HG03439 (cell line): ENCODE results near the gene ZNF189.

Source experiments
- ATAC-seq: cut with Tn5 transposase; IDR thresholded peaks from one replicate; pipeline ENCODE4 v1.9.1; 2021; ENCODE audit warnings: mild to moderate bottlenecking, moderate library complexity; ENCODE audit not compliant: unreplicated experiment

ZNF189 gene

DNA sequence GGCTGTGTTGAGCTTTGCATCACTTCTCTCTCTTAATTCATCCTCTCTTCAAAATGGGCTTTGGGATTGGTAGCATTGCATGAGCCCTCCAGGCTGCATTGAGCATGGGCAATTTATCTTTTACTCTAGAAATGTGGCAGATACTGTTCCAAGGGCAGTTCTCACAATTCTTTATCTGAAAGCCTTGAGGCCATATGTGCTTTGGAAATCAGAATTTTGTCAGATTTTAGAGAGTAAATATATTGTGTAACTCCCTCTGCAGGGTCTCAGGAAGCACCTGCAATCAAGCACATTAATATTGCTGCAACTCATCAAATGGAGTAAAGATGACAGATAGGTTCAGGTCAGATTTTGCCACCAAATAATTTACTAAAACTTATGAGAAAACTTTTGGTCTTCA, 19.3 kb downstream of the ZNF189 start:
- ATAC-seq, result no peak

DNA sequence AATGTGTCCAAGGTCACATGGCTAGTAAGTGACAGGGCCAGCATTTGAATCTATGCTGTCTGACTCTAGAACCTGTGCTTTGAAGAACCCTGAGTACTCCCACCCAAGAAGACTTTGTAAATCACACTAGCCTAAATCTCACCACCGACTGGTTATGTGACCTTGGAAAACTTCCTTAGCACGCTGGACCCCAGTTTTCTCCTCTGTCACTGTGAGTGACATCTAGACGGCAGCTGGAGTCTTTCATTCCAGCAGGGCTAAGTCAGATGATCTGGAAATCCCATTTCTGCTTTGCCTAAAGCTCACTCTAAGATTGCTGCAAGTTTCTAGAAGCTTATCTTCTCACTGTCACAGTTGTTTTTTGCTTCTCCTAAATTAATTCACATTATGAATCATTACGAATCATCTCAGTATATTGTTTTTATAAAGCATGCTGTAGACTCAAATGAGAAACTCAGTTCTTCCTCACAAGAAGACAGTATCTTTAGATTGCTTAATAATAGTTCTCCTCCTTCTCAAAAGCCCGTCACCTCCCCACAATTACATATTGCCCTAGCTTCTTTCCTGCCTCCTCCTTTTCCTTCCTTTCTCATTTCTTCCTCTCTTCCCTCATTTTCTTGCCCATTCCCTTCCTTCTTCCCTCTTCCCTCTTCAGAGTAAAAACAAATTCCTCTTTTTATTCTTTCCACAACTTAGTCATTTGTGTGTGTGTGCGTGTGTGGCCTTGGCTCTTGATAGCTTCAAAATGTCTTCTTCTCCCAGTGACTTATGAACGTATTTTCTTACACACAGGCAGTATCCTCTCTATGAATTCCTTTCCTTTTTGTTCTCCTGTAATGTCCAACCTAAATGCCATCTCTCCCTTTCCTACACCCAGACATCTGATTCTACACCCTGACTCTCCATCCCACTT, 20.1 kb downstream of the ZNF189 start:
- no peak for ATAC-seq

DNA sequence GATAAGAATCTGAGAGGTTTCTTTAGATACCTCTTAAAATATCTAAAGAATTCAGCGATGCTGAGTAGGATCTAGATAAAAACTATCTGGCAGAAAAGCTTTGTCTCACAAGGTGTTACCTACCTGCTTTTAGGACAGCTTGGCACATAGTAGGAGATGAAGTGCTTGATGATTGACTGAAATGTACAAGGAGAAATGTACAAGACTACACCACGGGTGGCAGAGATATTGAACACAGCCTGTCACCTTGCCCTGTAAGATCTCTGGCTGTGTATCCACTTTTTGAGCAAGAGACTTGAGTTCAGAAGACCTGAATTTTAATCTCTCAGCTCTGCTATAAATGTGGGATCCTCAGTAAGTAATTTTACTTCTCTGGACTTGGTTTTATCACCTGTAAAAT, 21.2 kb downstream of the ZNF189 start:
- no peak for ATAC-seq

DNA sequence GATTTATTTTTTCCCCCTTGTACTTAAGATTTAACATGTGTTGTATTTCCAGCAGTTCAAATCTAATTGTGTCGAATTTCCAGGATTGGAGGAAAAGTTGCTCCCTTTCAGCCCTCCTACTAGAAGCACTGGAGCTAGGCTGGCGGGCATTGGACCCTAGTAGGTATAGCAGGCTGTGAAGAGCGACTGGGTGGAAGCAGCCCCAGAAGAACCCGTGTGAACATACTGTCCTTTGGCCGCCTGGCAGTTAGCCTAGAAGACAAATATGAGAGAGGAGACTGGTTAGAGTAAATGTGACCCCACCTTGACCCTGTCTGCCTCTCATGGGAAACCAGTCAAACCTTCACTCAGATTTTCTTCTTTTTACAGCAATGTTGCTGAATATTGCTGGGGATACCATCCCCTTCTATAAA, 23.0 kb downstream of the ZNF189 start:
- ATAC-seq, result no peak

DNA sequence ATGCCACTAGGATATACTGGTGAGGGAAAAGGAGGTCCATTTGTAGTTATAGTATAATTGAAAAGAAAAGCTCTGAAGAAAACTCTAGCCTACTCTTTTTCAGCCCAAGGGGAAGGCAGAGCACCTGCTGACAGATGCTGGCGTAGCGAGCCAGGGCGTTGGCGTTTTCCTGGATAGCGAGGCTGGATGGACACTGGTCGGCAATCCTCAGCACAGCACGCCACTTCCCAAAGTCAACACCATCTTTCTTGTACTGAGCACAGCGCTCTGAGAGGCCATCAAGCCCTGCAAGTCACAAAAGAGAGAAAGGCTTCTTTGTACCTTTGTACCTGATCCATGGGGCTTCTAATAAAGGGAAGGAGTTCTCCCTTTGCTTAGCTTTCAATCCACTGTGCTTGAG, 28.7 kb downstream of the ZNF189 start:
- no peak for ATAC-seq

DNA sequence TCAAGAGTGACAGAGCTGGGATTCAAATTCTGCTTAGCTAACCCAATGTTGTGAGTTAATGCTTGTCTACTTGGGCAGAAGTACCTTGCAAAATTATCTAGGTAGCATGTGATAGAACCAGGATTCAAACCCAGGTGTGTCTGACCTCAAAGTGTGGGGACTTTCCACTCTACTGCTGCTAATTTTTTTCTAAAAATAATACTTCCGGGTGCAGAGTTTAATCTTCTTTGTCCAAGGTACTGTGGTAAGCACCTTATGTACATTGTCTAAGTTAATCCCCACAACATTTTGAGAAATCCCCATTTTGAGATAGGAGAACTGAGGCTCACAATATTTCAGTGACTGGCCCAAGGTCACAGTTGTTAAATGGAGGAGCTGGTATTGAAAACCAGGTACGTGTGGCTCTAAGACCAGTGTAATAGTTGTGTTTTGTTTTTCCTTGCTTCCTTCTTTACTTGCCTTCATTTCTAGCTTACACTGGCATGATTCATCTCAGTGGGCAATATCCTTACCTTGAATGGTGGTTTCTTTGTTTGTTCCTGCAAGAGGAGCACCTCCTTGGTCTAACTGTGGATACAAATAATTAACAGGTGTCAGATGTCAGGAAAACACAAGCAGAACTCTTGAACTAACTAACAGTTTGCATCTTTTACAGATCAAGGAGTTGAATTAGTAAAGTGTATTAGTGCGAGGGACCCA, 29.5 kb downstream of the ZNF189 start:
- ATAC-seq, result peak; percentile 68

DNA sequence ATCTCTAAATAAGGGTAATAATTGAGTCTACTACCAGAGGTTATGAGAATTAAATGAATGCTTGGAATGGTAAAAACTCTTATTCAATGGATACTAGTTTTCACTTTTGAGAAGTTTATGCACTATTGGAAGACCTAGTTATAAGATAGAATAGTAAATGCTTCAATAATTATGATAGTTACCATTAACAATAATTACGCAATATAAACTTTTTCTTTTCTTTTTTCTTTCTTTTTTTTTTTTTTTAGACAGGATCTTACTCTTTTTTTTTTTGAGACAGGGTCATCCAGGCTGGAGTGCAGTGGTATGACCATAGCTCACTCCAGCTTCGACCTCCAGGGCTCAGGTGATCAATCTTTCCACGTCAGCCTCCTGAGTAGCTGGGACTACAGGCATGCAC, 30.3 kb downstream of the ZNF189 start:
- no peak for ATAC-seq

DNA sequence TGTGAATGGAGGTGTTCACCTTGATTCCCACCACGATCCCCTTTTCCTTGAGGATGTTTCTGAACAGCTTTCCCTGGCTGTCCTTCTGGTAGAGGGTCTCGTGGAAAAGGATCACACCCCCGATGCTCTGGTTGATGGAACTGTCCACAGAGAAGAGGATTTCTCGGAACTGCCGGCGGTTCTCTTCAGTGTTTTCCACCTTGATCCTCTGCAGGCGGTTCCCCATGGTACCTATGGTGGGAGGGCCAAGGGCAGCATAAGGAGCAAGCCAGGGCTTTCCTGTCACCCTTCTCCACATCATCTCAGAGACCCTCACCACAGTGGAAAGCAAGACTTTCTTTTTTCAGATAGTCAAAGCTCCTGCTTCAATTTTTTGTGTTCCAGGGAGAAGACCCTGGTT, 31.1 kb downstream of the ZNF189 start:
- no peak for ATAC-seq

DNA sequence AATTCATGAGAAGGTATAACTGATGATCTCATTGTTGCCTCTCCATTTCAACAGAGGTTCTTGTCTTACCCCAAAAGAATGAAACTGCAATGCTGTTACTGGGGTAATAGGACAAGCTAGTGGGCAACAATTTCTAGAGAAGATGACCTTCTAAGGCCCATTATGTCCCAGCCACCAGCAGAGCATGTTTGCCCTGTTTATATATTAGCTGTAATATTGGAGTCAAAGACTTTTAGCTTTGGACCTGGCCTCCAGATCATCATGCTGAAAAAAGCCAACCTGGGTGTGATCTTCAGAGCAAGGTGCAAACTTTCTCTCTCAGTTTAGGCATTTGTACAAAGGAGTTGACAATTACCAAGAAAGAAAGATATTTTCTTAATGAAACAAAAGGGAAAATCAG, 33.5 kb downstream of the ZNF189 start:
- no peak for ATAC-seq

DNA sequence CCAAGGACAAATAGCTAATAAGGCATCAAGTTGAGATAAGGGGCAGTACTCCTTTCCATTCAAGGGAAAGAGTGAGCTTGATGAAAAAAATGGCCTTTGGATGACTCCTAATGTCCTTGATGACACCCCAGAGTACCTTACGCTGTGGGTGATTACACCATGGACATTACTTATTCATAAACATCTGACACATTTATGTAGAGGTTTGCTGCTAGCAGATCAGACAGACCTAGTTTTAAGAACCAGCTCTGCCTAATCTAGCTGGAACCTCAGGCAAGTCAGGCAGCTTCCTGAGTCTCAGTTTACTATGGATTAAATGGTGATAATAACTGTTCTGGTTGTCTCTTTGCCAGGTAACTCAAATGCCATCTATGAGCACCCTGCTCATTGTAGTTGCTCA, 34.1 kb downstream of the ZNF189 start:
- no peak for ATAC-seq

DNA sequence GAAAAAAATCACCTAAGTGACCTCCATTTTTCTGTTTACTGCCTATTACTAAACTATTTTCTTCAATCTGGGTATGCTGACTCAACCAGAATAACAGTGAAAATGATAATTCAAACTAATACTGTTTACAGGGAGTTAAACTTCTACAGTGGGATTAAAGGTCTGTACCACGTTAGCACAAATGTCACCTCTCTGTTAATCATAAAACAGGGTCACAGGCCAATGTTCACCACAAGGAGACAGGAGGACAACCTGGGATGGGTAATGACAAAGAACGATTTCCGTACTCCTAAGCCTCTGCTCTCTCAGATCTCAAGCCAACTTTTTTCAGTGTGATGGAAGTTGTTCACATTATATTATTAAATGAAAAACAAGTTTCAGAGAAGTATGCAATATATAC, 34.6 kb downstream of the ZNF189 start:
- ATAC-seq, result no peak

DNA sequence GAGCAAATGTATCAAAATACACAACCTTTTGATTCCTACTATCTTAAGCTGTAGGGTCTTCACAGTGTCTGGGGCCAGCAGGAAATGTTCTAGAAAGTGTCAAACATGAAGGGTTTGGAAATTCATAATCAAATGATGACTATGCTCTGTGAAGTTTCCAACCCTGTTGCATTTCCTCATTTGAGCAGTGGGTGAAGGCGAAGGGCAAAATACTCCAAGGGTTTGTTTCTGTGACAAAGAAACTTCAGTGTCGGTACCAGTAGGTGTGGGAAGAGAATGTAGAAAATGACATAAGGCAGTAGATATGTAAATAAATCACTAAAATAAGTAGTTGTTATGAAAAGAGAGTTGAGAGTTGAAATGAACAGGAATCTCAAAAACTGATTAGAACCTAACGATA, 36.3 kb downstream of the ZNF189 start:
- ATAC-seq, result no peak

DNA sequence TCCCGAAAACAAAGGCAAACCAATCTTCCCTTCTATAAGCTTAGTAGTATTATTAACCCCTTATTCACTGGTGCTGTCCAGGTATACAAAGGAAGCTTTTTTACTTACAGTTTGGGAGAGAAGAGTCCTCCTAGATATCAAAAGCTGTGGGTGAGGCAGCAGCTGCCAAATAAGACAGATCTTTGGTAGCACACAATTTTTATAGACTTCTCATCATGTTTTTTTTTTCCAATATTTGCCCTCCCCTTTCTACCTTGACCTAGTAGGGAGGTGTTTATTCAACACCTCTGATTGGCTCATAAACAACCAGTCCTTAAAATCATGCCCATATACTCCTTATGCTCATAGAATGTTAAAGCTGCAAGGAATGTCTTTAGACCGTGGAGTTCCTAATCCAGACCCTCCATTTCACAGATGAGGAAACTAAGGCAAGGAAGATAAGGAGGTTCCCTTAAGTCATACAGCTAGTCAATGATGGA, 37.0 kb downstream of the ZNF189 start, which contains the start of gene ALDOB:
Gene ALDOB (minus strand): TSS at position 174 of the 479 bp plus-strand sequence. CDS start 4,887 bp downstream, outside the sequence.
- ATAC-seq, result no peak

DNA sequence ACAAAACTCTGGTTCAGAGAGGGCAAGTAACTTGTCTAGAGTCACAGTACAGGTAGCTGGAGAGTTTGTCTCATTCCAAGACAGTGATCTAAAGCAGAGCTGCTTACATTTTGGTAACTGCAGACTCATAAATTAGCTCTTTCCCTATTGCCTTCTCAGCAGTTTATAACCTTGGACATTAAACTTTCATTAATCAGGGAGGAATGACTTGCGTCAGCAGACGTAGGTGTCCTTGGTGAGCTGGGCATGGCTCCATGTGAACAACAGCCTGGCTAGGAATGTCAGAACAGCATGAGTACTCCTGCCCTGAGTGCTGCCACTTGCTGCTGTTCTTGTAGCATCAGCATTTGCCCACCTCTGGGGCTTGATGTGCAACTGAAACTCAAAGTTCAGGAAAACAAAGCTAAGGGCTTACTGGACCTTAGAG, 39.2 kb downstream of the ZNF189 start:
- no peak for ATAC-seq

DNA sequence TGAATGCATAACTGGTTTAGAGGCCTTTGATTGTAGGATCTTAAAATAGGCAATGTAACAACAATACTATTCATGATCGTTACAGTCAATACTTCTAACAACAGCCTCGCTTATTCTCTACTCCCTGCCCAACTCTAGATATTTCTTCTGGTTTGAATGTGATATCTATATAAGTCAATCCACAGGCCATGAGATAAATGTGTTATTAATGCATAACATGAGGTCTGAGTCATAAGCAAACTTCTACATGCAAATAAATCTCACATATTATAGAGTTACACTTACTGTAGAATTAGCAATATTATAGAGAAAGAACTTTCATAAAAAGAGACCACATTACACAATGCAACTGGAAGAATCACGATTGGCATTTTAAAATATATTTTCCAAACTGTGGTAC, 39.9 kb downstream of the ZNF189 start:
- no peak for ATAC-seq

DNA sequence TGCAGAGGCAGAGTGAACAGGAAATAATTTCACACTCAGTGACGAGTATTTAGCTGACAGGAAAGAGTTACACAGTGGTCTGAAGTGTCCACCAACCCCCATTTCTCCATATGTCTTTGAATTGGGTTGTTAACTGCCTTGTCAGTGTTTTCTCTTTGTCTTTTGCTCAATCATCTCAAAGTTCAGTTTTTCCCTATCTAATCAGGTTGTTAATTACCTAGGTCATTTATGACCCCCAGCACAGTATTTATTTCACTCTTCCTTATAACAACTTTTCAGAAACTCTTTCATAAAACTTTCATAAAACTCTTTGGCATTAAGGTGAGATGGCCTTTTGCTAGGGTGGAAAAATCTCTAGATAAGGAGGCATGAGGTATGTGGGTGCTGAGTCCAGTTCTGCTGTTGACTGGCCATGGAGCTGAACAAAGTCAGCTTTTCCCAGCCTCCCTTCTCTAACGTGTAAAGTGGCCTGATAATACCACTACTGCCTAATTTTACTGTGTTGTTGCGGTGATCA, 42.1 kb downstream of the ZNF189 start:
- no peak for ATAC-seq

DNA sequence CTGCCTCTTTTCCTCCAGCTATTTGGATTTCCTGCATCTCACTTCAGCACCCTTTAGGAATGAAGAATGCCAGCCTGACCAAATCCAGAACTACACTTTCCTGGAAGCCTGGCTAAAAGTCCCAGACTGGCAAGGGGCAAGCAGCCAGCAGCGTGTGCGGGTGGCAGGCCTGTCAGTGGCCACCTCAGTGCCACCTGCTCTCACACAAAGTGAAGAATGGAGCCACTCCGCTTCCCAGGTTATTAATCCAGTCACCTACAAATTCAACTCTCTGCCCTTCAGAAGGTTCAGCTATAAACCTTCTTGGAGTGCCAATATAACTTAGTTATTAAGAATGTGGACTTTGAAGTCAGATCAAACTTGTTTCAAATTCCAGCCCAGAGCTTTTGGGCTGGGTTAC, 43.7 kb downstream of the ZNF189 start:
- no peak for ATAC-seq

DNA sequence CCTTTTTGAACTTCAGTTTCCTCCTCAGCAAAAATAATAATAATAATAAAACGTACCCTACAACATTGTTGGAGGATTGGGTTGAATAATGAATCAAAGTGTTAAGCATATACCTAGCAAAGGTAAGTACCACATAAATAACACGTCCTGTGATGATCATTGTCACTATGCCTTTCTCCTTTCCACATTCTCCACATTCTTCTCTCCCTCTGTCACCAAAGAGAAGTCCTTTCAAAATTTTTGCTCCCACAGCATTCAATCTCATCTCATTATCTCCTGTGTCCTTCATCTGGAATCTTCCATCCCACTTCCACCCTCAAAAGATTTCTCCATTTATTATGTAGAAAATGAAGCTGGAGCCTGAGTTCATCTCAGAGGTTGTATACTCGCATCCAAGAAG, 44.1 kb downstream of the ZNF189 start:
- ATAC-seq, result no peak

DNA sequence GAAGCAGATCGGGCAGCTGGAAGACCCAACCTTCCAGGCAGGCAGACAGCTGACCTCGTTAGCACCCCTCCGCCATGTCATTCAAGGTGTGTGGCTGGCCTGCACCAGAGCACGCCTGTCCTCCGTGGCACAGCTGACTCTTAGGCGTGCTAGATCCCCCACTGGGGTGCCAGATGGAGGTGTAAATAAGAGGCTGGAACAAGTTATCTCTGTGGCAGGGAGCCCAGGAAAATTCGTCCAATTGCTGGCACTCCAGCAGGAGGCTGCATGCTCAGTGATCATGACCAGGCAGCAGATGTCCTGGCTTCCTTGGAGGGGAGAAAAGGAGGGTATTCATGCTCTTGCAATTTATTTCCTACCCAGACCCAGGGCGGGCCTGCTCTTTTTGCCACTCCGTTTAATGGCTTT, 44.7 kb downstream of the ZNF189 start:
- no peak for ATAC-seq

DNA sequence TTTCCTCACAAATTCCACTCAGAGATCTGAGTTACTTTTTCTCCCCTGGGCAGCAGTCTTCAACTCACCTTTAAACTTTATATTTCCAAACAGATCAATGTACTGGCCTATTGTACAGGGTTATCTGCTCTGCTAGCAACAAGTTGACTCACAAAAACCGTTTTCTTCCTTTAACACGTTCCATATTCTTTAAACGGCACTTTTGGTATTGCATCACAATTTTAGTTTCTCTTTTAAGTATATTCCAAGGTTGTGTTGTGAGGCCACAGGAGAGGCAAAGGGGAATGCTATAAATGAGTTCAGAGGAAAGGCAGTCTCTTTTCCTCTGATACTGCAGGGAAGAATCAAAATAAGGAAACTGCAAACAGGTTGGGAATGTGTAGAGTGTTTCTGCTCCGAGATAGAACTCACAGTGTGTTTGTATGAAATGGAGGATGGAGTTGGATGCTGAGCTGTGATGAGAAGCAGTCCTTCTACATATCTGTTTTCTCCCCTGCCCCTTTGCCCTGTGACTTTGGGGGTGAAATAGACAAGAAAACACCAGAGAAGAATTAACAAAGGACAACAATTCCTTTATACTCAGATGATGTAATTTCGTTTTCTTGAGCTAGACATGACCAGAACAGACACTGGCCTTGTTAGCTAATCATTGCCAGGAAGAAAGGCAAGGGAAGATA, 46.8 kb downstream of the ZNF189 start:
- ATAC-seq, result no peak

DNA sequence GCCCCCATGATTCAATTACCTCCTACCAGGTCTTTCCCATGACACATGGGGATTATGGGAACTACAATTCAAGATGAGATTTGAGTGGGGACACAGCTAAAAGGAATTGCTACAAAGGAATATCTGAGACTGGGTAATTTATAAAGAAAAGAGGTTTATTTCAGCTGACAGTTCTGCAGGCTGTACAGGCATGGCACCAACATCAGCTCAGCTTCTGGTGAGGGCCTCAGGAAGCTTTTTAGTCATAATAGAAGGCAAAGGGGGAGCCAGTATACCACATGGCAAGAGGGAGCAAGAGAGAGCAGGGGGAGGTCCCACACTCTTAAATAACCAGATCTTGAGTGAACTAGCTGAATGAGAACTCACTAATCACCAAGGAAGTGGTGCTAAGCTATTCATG, 48.1 kb downstream of the ZNF189 start:
- no peak for ATAC-seq
